Brain pericyte (primary cell): ENCODE results near the gene IL2.

Experiments used
- DNase-seq: peaks from one replicate; pipeline ENCODE4 v3.0.0-alpha.2; 2012; ENCODE audit warnings: low read depth, low spot score

Gene IL2

GRCh38 chr4:122456231-122457116 lies at the start of gene IL2:
Gene IL2, minus strand, starts transcription at chr4:122456725. Its CDS starts 285 bp downstream, at chr4:122456440.
- DNase-seq: no peak

- no peak for DNase-seq
Observed at GRCh38 chr4:122503214-122503613, 46.7 kb upstream of the IL2 start.

GRCh38 chr4:122500852-122501501 lies 44.5 kb upstream of the IL2 start:
- no peak for DNase-seq

GRCh38 chr4:122489061-122489460 lies 32.5 kb upstream of the IL2 start:
- DNase-seq: no peak

- no peak for DNase-seq
Observed at GRCh38 chr4:122483481-122483880, 27.0 kb upstream of the IL2 start.

- DNase-seq: no peak
Observed at GRCh38 chr4:122481766-122482405, 25.4 kb upstream of the IL2 start.

GRCh38 chr4:122480655-122481487 lies 24.3 kb upstream of the IL2 start:
- DNase-seq: no peak

GRCh38 chr4:122479935-122480416 lies 23.5 kb upstream of the IL2 start:
- DNase-seq: no peak

- no peak for DNase-seq
Observed at GRCh38 chr4:122476745-122477144, 20.2 kb upstream of the IL2 start.

GRCh38 chr4:122476126-122476525 lies 19.6 kb upstream of the IL2 start:
- no peak for DNase-seq

- DNase-seq: no peak
Observed at GRCh38 chr4:122475233-122475632, 18.7 kb upstream of the IL2 start.

GRCh38 chr4:122469457-122469856 lies 12.9 kb upstream of the IL2 start:
- no peak for DNase-seq

GRCh38 chr4:122458625-122459024 lies 2.1 kb upstream of the IL2 start:
- DNase-seq: no peak

GRCh38 chr4:122453384-122453995 lies 3.0 kb downstream of the IL2 start:
- no peak for DNase-seq

- DNase-seq: no peak
Observed at GRCh38 chr4:122450847-122451246, 5.7 kb downstream of the IL2 start.

GRCh38 chr4:122434285-122434684 lies 22.2 kb downstream of the IL2 start:
- no peak for DNase-seq

GRCh38 chr4:122431351-122431750 lies 25.2 kb downstream of the IL2 start:
- DNase-seq: no peak

- no peak for DNase-seq
Observed at GRCh38 chr4:122423246-122423645, 33.3 kb downstream of the IL2 start.

- no peak for DNase-seq
Observed at GRCh38 chr4:122412547-122412946, 44.0 kb downstream of the IL2 start.

- no peak for DNase-seq
Observed at GRCh38 chr4:122403861-122404260, 52.7 kb downstream of the IL2 start.
